AG04449 (cell line): ENCODE results near the gene COL6A1.

Experiments
- CTCF ChIA-PET: fragments of 350-600 bp; formaldehyde crosslinking; extraction: SDS; loops from one replicate; lab custom pipeline; 2021; ENCODE audit warnings: antibody characterized with exemption; lab: Yijun Ruan, JAX
- POLR2A ChIA-PET: fragments of 400-600, 350-600 bp; formaldehyde crosslinking; extraction: SDS; loops from one replicate; lab custom pipeline; 2020; ENCODE audit warnings: antibody characterized with exemption, inconsistent platforms; lab: Yijun Ruan, JAX
- DNase-seq: peaks from one replicate; pipeline ENCODE4 v3.0.0-alpha.2; 2010; ENCODE audit warnings: low read depth, low spot score
- H3K4me3 ChIP-seq: 2 replicates; pipeline ENCODE4 v1.5.1; 2011; ENCODE audit warnings: low read depth, mild to moderate bottlenecking, control low read depth, low read length
- CTCF ChIP-seq: IDR thresholded peaks from one replicate; pipeline ENCODE4 v1.5.1; 2011; ENCODE audit warnings: mild to moderate bottlenecking, moderate library complexity, low read length, control low read depth, inconsistent platforms; ENCODE audit not compliant: insufficient read depth; ENCODE audit errors: missing control alignments

COL6A1 gene

GRCh38 chr21:45979141-45979631, 2.4 kb upstream of the COL6A1 start:
- POLR2A ChIA-PET: interaction anchor here (0.6 to 0.8 kb wide), 2 partner anchors 70 to 118 kb away, joined by 3 to 5 read pairs; no protein-coding TSS in a partner anchor
- DNase-seq: no peak
- CTCF ChIA-PET: interaction anchor here (1.0 to 1.1 kb wide), 3 partner anchors 118 to 164 kb away, joined by 3 to 8 read pairs (median 3); no protein-coding TSS in a partner anchor
- no peak overlapping the region for H3K4me3 ChIP-seq
- no peak for TF ChIP-seq CTCF

GRCh38 chr21:45979651-45980050, 1.9 kb upstream of the COL6A1 start:
- ChIA-PET POLR2A (interaction anchor here (0.6 to 0.8 kb wide), 2 partner anchors 70 to 118 kb away, joined by 3 to 5 read pairs; no protein-coding TSS in a partner anchor), CTCF (interaction anchor here (0.9 to 1.1 kb wide), 2 partner anchors 8 to 163 kb away, joined by 3 read pairs; no protein-coding TSS in a partner anchor)
- TF ChIP-seq CTCF: no peak
- DNase-seq: no peak
- H3K4me3 ChIP-seq: no peak overlapping the region

GRCh38 chr21:45980271-45980670, 1.3 kb upstream of the COL6A1 start:
- H3K4me3 ChIP-seq: no peak overlapping the region
- ChIA-PET CTCF (interaction anchor here (0.9 to 1.1 kb wide), 2 partner anchors 8 to 163 kb away, joined by 3 read pairs; no protein-coding TSS in a partner anchor), POLR2A (no interaction called here)
- TF ChIP-seq CTCF: no peak
- DNase-seq: no peak

- ChIA-PET CTCF (interaction anchor here (0.9 to 1.3 kb wide), 4 partner anchors 8 to 162 kb away, joined by 3 to 5 read pairs (median 4); no protein-coding TSS in a partner anchor), POLR2A (interaction anchor here (0.9 to 3.1 kb wide), 10 partner anchors 8 to 141 kb away, joined by 3 to 21 read pairs (median 7); no protein-coding TSS in a partner anchor)
- TF ChIP-seq CTCF: no peak
- peak overlapping the region; percentile 58 for H3K4me3 ChIP-seq
- DNase-seq: no peak
These were observed 873 bp upstream of the COL6A1 start for GRCh38 chr21:45980697-45981096.

- peak overlapping the region; percentile 84 for H3K4me3 ChIP-seq
These were observed 655 bp downstream of the COL6A1 start for GRCh38 chr21:45982092-45982757.

More at GRCh38 chr21:45982092-45982757, 655 bp downstream of the COL6A1 start:
- ChIA-PET CTCF (interaction anchor here (0.6 to 2.4 kb wide), 6 partner anchors 54 to 161 kb away, joined by 3 to 5 read pairs (median 4); partner anchors contain the start of gene COL6A2), POLR2A (interaction anchor here (0.6 to 3.1 kb wide), 12 partner anchors 10 to 161 kb away, joined by 3 to 21 read pairs (median 5); no protein-coding TSS in a partner anchor)
- DNase-seq: no peak
- TF ChIP-seq CTCF: no peak
